Subcutaneous abdominal adipose tissue (tissue), 5 donors: ENCODE results near the gene PPP2R3B.
"Not testable (repeated sequence)": the region's sequence is repeated elsewhere in the genome, so short reads cannot be mapped to it uniquely, and the experiment has no call there.

ENCODE experiments used
- H3K27ac ChIP-seq: one replicate; pipeline ENCODE4 v1.7.0; 2013; ENCODE audit warnings: low read depth, mild to moderate bottlenecking, inconsistent platforms, low read length, moderate library complexity
- H3K27me3 ChIP-seq, 5 donors: one replicate each; pipeline ENCODE4 v1.7.0; 2013; ENCODE audit warnings: low read length in 5 of 5, inconsistent platforms in 1 of 5; ENCODE audit not compliant: control insufficient read depth in 5 of 5, insufficient read depth in 4 of 5
- H3K36me3 ChIP-seq, 5 donors: one replicate each; pipeline ENCODE4 v1.7.0; 2013; ENCODE audit warnings: low read length in 5 of 5; ENCODE audit not compliant: control insufficient read depth in 5 of 5, insufficient read depth in 5 of 5
- H3K4me1 ChIP-seq, 5 donors: one replicate each; pipeline ENCODE4 v1.7.0; 2013; ENCODE audit warnings: low read length in 5 of 5, mild to moderate bottlenecking in 3 of 5, moderate library complexity in 1 of 5; ENCODE audit not compliant: control insufficient read depth in 5 of 5, insufficient read depth in 5 of 5
- H3K4me3 ChIP-seq, 5 donors: one replicate each; pipeline ENCODE4 v1.7.0; 2013; ENCODE audit warnings: low read length in 5 of 5, low read depth in 1 of 5
- H3K9ac ChIP-seq, 5 donors: one replicate each; pipeline ENCODE4 v1.7.0; 2013; ENCODE audit warnings: low read length in 5 of 5, mild to moderate bottlenecking in 4 of 5, moderate library complexity in 3 of 5
- H3K9me3 ChIP-seq, 5 donors: one replicate each; pipeline ENCODE4 v1.7.0; 2013; ENCODE audit warnings: low read length in 5 of 5; ENCODE audit not compliant: control insufficient read depth in 5 of 5
- donor health status: healthy.
- donor health status: healthy.
- donor health status: healthy.
- donor health status: healthy.
- donor health status: healthy.

Gene PPP2R3B

DNA sequence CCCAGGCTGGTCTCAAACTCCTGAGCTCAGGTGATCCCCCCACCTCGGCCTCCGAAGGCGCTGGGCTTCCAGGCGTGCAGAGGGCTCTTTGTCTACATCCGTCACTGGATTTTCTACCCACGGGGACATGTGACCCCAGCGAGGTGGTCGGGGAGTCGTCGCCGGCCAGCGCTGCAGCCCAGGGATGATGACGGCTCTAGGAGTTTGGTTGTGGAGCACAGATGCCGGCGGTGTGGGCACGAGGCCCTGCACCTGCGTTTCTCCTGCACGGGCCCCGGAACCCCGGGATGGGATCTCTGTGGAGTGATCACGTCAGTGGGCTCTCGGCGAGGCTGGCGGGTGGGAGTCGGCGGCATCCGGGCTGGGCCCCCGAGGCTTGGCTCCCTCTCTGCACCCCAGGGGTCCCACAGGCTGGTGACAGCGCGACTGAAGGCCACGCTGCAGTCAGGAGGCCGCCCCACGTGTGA is 59.0 kb downstream of the PPP2R3B start:
- Histone ChIP-seq H3K27ac (no peak overlapping the region), H3K4me1 (peaks cover 0 to 22% (median 13%) of the 10 kb centered on the region in 5 donors), H3K4me3 (no peak overlapping the region), H3K9me3 (no peaks in the 10 kb centered on the region), H3K36me3 (peaks cover 0 to under 1% (median 0%) of the 10 kb centered on the region in 5 donors), H3K27me3 (peaks cover 14 to 28% (median 21%) of the 10 kb centered on the region in 5 donors), H3K9ac (no peak overlapping the region)

DNA sequence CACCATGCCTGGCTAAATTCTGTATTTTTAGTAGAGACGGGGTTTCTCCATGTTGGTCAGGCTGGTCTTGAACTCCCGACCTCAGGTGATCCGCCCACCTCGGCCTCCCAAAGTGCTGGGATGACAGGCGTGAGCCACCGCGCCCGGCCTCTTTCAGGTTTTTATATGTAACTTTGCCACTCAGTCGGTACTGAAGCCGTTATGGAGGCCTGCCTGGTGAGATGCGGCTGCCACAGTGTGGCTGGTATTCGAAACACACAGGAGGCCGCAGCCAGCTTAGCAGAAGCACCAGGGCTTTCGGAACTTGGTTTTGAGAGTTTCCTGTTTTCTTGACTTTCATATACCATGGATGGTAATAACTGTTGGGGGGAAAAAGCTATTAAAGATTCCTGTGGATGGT is 62.0 kb downstream of the PPP2R3B start:
- H3K36me3 ChIP-seq, H3K27ac ChIP-seq, H3K9ac ChIP-seq, H3K9me3 ChIP-seq, H3K4me3 ChIP-seq: not testable (repeated sequence)
- peaks cover 0 to 22% (median 17%) of the 10 kb centered on the region in 5 donors for H3K4me1 ChIP-seq
- H3K27me3 ChIP-seq, result peaks cover 0 to 11% (median 4%) of the 10 kb centered on the region in 5 donors

DNA sequence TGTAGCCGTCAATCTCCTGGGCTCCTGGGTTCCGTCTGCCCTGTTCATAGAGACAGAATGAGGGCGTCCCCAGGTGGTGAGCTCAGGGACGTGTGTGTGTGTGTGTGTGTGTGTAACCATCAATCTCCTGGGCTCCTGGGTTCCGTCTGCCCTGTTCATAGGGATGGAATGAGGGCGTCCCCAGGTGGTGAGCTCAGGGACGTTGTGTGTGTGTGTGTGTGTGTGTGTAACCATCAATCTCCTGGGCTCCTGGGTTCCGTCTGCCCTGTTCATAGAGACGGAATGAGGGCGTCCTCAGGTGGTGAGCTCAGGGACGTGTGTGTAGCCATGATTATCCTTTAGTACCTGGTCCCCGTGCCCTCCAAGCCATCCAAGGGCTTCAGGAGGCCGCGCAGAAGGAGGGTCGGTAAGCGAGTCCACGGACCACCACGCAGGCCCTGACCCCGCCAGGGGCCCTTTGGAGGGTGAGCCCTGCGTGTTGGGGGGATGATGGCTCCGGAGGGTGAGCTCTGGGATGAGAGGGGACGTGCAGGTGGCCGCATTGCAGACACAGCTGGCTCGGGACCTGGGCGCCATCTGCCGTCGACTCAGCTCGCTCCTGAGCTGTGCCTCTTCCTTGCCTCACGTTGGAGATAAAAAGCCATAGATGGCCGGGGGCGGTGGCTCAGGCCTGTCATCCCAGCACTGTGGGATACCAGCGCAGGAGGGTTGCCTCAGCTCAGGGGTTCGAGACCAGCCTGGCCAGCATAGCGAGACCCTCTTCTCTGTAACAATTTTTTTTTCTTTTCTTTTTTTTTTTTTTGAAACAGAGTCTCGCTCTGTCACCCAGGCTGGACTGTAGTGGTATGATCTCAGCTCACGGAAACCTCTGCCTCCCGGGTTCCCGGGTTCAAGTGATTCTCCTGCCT is 62.7 kb downstream of the PPP2R3B start:
- Histone ChIP-seq H3K27ac (no peak overlapping the region), H3K4me1 (peaks cover 0 to 28% (median 21%) of the 10 kb centered on the region in 5 donors), H3K36me3 (no peaks in the 10 kb centered on the region), H3K9me3 (no peaks in the 10 kb centered on the region), H3K9ac (no peak overlapping the region), H3K4me3 (no peak overlapping the region), H3K27me3 (peaks cover 0 to 7% (median 4%) of the 10 kb centered on the region in 5 donors)

DNA sequence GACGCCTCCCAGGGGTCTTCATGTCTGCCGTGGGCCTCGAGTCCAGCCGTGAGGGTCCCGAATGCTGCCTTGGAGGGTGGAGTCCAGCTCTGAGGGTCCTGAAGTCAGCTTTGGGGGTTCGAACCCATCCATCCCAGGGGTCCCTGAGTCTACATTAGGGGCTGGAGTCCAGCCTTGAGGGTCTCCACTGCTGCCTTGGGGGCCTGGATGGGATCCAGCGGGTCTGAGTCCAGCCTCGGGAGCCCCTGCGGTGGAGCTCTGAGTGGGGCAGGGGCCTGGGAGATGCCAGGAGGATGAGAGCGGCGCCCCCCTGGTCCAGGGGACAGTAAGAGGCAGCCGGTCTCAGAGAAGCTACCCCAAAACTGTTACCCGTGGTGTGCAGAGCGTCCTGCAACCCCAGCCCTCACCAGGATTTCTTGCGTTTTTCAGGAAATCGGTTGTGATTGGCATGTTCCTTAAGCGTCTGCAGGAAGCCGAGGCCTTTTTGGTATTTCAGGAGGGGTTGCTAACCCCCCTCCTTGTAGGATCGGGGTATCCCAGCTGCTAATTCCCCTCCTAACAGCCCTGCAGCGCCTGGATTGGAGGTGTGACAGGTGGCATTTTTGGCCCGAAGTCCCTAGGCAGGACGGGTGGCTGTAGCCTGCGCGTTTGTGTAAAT is 66.5 kb downstream of the PPP2R3B start:
- H3K27ac ChIP-seq, result no peak overlapping the region
- H3K36me3 ChIP-seq, result peaks cover 0 to 11% (median 8%) of the 10 kb centered on the region in 5 donors
- H3K4me3 ChIP-seq, result peak overlapping the region; percentile 59 to 86 (median 75)
- H3K27me3 ChIP-seq, result peaks cover 0 to 6% (median 4%) of the 10 kb centered on the region in 5 donors
- H3K9me3 ChIP-seq, result no peaks in the 10 kb centered on the region
- H3K9ac ChIP-seq, result peak overlapping the region in 4 of 5 donors; percentile 83 to 93 (median 90)
- peaks cover 0 to 31% (median 25%) of the 10 kb centered on the region in 5 donors for H3K4me1 ChIP-seq

DNA sequence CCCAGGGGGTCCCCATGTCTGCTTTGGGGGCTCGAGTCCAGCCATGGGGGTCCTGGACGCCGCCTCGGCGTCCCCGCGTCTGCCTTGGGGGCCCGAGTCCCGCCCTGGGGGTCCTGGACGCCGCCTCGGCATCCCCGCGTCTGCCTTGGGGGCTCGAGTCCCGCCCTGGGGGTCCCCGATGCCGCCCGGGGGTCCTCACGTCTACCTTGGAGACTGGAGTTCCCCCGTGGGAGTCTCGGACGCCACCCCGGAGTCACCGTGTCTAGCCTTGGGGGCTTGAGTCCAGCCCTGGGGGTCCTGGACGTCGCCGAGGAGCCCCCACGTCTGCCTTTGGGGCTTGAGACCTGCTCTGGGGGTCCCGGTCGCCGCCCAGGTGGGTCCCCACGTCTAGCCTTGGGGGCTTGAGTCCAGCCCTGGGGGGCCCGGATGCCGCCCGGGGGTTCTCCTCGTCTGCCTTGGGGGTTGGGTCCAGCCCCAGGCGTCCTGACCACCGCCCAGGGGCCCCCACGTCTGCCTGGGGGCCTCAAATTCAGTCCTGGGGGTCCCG is 67.1 kb downstream of the PPP2R3B start:
- Histone ChIP-seq H3K9me3 (no peaks in the 10 kb centered on the region), H3K27me3 (peaks cover 0 to 6% (median 4%) of the 10 kb centered on the region in 5 donors), H3K4me3 (peak overlapping the region; percentile 53 to 86 (median 75)), H3K9ac (peak overlapping the region in 4 of 5 donors; percentile 83 to 93 (median 90)), H3K27ac (peak overlapping the region; percentile 54), H3K4me1 (peaks cover 0 to 31% (median 25%) of the 10 kb centered on the region in 5 donors), H3K36me3 (peaks cover 0 to 17% (median 14%) of the 10 kb centered on the region in 5 donors)

DNA sequence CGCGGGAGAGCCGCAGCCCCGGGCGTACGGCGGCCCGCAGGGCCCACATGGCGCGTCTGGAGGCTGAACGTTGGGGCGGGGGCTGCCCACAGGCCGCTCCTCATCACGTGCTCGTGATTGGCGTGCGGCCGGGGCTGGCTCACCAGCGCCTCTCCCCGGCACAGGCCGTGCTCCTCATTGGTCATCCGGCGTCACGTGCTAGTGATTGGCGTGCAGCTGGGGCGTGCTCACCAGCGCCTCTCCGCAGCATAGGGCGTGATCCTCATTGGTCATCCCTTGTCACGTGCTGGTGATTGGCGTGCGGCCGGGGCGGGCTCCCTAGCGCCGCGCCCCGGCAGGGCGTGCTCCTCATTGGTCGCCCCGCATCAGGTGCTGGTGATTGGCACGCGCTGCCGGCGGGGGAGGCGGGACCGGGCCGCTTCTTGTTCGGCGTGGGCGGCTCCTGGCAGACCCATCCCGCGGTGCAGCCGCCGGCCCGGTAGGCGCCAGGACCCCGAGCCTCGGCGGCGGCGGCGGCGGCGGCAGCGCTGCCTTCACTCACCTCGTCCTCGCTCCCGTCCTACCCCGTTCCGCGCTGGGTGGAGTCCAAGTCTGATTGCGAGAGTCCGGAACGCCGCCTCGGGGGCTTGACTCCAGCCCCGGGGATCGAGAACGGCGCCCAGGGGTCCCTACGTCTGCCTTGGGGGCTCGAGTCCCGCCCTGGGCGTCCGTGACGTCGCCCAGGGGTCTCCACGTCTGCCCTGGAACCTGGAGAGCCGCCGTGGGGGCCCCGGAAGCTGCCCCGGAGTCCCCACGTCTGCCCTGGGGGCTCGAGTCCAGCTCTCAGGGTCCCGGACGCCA is 67.7 kb downstream of the PPP2R3B start, which contains the start of gene GTPBP6:
TSS of gene GTPBP6 (minus strand) at position 58 of the 840 bp plus-strand sequence. CDS start at position 49, 9 bp downstream.
- Histone ChIP-seq H3K4me1 (peaks cover 0 to 29% (median 25%) of the 10 kb centered on the region in 5 donors), H3K36me3 (peaks cover 0 to 22% (median 18%) of the 10 kb centered on the region in 5 donors), H3K27ac (peak within 1 kb of the TSS; percentile 65), H3K4me3 (peak within 1 kb of the TSS; percentile 35 to 86 (median 75)), H3K27me3 (peaks cover 0 to 3% (median 2%) of the 10 kb centered on the region in 5 donors), H3K9ac (peak within 1 kb of the TSS in 4 of 5 donors; percentile 83 to 93 (median 90)), H3K9me3 (no peaks in the 10 kb centered on the region)

DNA sequence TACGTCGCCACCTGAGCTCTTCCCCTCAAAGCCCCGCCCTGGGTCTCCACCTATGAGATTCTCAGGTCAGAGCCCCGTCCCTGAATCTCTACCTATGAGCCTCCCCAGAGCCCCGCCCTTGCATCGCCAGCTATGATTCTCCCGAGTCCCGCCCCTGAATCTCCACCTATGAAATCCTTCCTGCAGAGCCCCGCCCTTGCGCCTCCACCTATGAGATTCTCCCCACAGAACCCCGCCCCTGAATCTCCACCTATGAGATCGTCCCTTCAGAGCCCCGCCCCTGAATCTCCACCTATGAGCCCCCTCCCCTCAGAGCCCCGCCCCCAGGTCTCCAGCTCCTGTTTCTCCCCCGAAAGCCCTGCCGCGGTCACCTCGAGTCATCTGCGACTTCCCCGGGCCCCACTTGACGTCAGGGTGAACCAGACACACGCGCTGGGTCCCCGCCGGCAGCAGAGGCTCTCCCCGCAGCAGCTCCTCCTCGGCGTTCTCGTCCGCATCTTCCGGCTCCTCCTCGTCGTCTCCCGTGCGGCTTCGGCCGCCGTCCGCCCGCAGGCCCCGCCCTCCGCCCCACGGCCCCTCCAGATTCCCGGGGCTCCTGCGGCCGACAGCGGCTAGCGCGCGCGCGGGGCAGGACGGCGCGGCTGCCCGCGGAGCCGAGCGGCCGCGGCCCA is 68.5 kb downstream of the PPP2R3B start:
- no peaks in the 10 kb centered on the region for H3K27me3 ChIP-seq
- H3K9ac ChIP-seq, result peak overlapping the region in 3 of 5 donors; percentile 68 to 79 (median 74)
- H3K36me3 ChIP-seq, result peaks cover 0 to 30% (median 25%) of the 10 kb centered on the region in 5 donors
- peaks cover 0 to 25% (median 24%) of the 10 kb centered on the region in 5 donors for H3K4me1 ChIP-seq
- H3K9me3 ChIP-seq, result no peaks in the 10 kb centered on the region
- peak overlapping the region; percentile 65 for H3K27ac ChIP-seq
- peak overlapping the region; percentile 35 to 84 (median 73) for H3K4me3 ChIP-seq

DNA sequence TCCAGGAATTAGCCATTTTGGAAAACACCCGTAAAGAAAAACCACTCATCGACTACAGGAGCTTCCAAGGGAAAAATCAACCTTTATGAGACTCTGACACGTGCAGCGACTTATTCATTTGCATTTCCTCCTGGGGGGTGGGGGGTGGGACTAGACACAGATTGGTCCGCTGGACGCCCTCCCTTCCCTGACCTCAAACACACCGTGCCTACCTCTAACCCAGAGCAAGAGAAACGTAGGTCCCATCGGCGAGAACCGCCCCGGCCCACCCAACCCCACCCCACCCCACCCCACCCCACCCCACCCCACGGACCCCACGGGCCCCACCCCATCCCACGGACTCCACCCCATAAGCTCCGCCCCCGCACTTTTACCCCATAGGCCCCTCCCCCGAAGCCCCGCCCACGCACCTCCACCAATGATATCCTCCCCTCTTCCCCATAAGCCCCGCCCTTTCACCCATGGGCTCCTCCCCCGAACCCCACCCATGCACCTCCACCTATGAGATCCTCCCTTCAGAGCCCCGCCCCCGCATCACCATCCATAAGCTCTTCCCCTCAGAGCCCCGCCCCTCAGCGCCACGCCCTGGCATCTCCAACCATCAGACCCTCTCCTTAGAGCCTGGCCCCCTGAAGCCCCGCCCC is 69.2 kb downstream of the PPP2R3B start:
- no peaks in the 10 kb centered on the region for H3K9me3 ChIP-seq
- peaks cover 0 to 25% (median 22%) of the 10 kb centered on the region in 5 donors for H3K4me1 ChIP-seq
- H3K9ac ChIP-seq, result no peak overlapping the region
- H3K27ac ChIP-seq, result peak overlapping the region; percentile 65
- peaks cover 0 to 36% (median 32%) of the 10 kb centered on the region in 5 donors for H3K36me3 ChIP-seq
- H3K27me3 ChIP-seq, result no peaks in the 10 kb centered on the region
- H3K4me3 ChIP-seq, result peak overlapping the region; percentile 35 to 81 (median 63)
